Measurements from ENCODE around the gene STK38.

The STK38 gene

GRCh38 chr6:36556281-36556680, 9.0 kb upstream of the STK38 start:
- DNase-seq (ENCODE audit: low spot score) (no peak), ATAC-seq (ENCODE audit: low read depth) (no peak)
- H3K27ac ChIP-seq (ENCODE audit: poor library complexity, severe bottlenecking), result no peak overlapping the region

GRCh38 chr6:36555750-36556252, 8.5 kb upstream of the STK38 start:
- H3K27me3 ChIP-seq (ENCODE audit: insufficient read depth, poor library complexity, severe bottlenecking), result no peaks in the 10 kb centered on the region
- H3K4me1 ChIP-seq (ENCODE audit: insufficient read depth, poor library complexity, severe bottlenecking), result no peaks in the 10 kb centered on the region
- DNase-seq (ENCODE audit: low spot score), result no peak
- TF ChIP-seq, protein P1, sequence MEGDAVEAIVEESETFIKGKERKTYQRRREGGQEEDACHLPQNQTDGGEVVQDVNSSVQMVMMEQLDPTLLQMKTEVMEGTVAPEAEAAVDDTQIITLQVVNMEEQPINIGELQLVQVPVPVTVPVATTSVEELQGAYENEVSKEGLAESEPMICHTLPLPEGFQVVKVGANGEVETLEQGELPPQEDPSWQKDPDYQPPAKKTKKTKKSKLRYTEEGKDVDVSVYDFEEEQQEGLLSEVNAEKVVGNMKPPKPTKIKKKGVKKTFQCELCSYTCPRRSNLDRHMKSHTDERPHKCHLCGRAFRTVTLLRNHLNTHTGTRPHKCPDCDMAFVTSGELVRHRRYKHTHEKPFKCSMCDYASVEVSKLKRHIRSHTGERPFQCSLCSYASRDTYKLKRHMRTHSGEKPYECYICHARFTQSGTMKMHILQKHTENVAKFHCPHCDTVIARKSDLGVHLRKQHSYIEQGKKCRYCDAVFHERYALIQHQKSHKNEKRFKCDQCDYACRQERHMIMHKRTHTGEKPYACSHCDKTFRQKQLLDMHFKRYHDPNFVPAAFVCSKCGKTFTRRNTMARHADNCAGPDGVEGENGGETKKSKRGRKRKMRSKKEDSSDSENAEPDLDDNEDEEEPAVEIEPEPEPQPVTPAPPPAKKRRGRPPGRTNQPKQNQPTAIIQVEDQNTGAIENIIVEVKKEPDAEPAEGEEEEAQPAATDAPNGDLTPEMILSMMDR (IDR thresholded peaks at IDR 0.05; ENCODE audit: poor library complexity, severe bottlenecking), result no peak
- no peak overlapping the region for H3K4me3 ChIP-seq (ENCODE audit: severe bottlenecking)
- H3K36me3 ChIP-seq (ENCODE audit: low read depth), result no peaks in the 10 kb centered on the region
- no peaks in the 10 kb centered on the region for H3K9me3 ChIP-seq (ENCODE audit: severe bottlenecking)
- no peak for ATAC-seq (ENCODE audit: low read depth)
- no peak overlapping the region for H3K27ac ChIP-seq (ENCODE audit: poor library complexity, severe bottlenecking)

More at GRCh38 chr6:36556281-36556680, 9.0 kb upstream of the STK38 start:
- no peaks in the 10 kb centered on the region for H3K4me1 ChIP-seq (ENCODE audit: insufficient read depth, poor library complexity, severe bottlenecking)
- H3K36me3 ChIP-seq (ENCODE audit: low read depth), result no peaks in the 10 kb centered on the region
- no peaks in the 10 kb centered on the region for H3K9me3 ChIP-seq (ENCODE audit: severe bottlenecking)
- no peak overlapping the region for H3K4me3 ChIP-seq (ENCODE audit: severe bottlenecking)
- no peaks in the 10 kb centered on the region for H3K27me3 ChIP-seq (ENCODE audit: insufficient read depth, poor library complexity, severe bottlenecking)
- TF ChIP-seq, protein P1 (IDR thresholded peaks at IDR 0.05; ENCODE audit: poor library complexity, severe bottlenecking), result no peak

- no peak overlapping the region for H3K27ac ChIP-seq (ENCODE audit: poor library complexity, severe bottlenecking)
Measured at GRCh38 chr6:36550473-36551000, 3.3 kb upstream of the STK38 start.

DNA sequence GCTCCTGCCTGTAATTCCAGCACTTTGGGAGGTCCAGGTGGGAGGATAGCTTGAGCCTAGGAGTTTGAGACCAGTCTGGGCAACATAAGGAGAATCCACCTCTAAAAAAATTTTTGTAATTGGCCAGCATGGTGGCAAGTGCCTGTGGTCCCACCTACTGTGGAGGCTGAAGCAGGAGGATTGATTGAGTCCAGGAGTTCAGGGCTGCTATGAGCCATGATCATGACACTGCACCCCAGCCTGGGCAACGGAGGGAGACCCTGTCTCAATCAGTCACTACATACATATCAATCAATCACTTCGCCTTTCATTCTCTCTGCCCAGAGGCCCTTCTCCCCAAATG, 1.1 kb upstream of the STK38 start:
- ATAC-seq (ENCODE audit: low read depth) (no peak), DNase-seq (ENCODE audit: low spot score) (no peak)
- Histone ChIP-seq H3K9me3 (ENCODE audit: severe bottlenecking) (no peaks in the 10 kb centered on the region), H3K27ac (ENCODE audit: poor library complexity, severe bottlenecking) (no peak overlapping the region), H3K4me3 (ENCODE audit: severe bottlenecking) (no peak overlapping the region), H3K27me3 (ENCODE audit: insufficient read depth, poor library complexity, severe bottlenecking) (no peaks in the 10 kb centered on the region), H3K36me3 (ENCODE audit: low read depth) (peaks cover 5% of the 10 kb centered on the region; the same call in 1 of the 2 replicates), H3K4me1 (ENCODE audit: insufficient read depth, poor library complexity, severe bottlenecking) (peaks cover 8% of the 10 kb centered on the region)
- TF ChIP-seq, protein P1 (IDR thresholded peaks at IDR 0.05; ENCODE audit: poor library complexity, severe bottlenecking), result no peak

More at GRCh38 chr6:36550473-36551000, 3.3 kb upstream of the STK38 start:
- no peak for ATAC-seq (ENCODE audit: low read depth)
- DNase-seq (ENCODE audit: low spot score), result no peak
- H3K4me3 ChIP-seq (ENCODE audit: severe bottlenecking), result no peak overlapping the region
- no peaks in the 10 kb centered on the region for H3K9me3 ChIP-seq (ENCODE audit: severe bottlenecking)
- H3K36me3 ChIP-seq (ENCODE audit: low read depth), result no peaks in the 10 kb centered on the region
- H3K27me3 ChIP-seq (ENCODE audit: insufficient read depth, poor library complexity, severe bottlenecking), result no peaks in the 10 kb centered on the region
- peaks cover 5% of the 10 kb centered on the region for H3K4me1 ChIP-seq (ENCODE audit: insufficient read depth, poor library complexity, severe bottlenecking)
- TF ChIP-seq, protein P1 (IDR thresholded peaks at IDR 0.05; ENCODE audit: poor library complexity, severe bottlenecking), result no peak

GRCh38 chr6:36547646-36548400, 544 bp upstream of the STK38 start:
- peaks cover 8% of the 10 kb centered on the region for H3K4me1 ChIP-seq (ENCODE audit: insufficient read depth, poor library complexity, severe bottlenecking)
- ATAC-seq (ENCODE audit: low read depth) (no peak), DNase-seq (ENCODE audit: low spot score) (no peak)
- TF ChIP-seq, protein P1 (IDR thresholded peaks at IDR 0.05; ENCODE audit: poor library complexity, severe bottlenecking), result no peak
- H3K4me3 ChIP-seq (ENCODE audit: severe bottlenecking), result peak overlapping the region; percentile 65
- H3K27ac ChIP-seq (ENCODE audit: poor library complexity, severe bottlenecking), result peak overlapping the region; percentile 62
- H3K9me3 ChIP-seq (ENCODE audit: severe bottlenecking), result no peaks in the 10 kb centered on the region
- peaks cover 5% of the 10 kb centered on the region; the same call in 1 of the 2 replicates for H3K36me3 ChIP-seq (ENCODE audit: low read depth)
- no peaks in the 10 kb centered on the region for H3K27me3 ChIP-seq (ENCODE audit: insufficient read depth, poor library complexity, severe bottlenecking)

All from RWPE2 (cell line).